OCI-LY7 (cell line): ENCODE data around the gene GPC3. TPM values are rescaled to one million over a fixed set of nuclear protein-coding genes. Genes with fewer than 3 reads are reported as not detected.

Experiments used
- BruUV-seq: library from RNA; stranded (reverse); fragments of 400-500 nt; replicated peaks from 2 replicates; lab custom pipeline; 2021; lab: Mats Ljungman, UMichigan
- CTCF ChIA-PET: fragments of 300-600 bp; sonication (Branson Sonifier 250); formaldehyde crosslinking; loops from one replicate; lab custom pipeline; 2022; ENCODE audit warnings: antibody characterized with exemption; ENCODE audit not compliant: unreplicated experiment; lab: Charles Lee
- POLR2A ChIA-PET: fragments of 300-600 bp; sonication (Branson Sonifier 250); formaldehyde crosslinking; loops from one replicate; lab custom pipeline; 2022; ENCODE audit warnings: antibody characterized with exemption; lab: Charles Lee
- DNase-seq: peaks from one replicate; pipeline ENCODE4 v3.0.0-alpha.2; 2015; ENCODE audit warnings: low spot score
- H2AFZ ChIP-seq: fragments of 200-600 bp; sonication (generic), shearing (Covaris generic); 2 replicates; pipeline ENCODE4 v1.6.1; 2014; ENCODE audit warnings: mild to moderate bottlenecking, antibody characterized with exemption, low read length, moderate library complexity
- H3K27ac ChIP-seq: fragments of 200-600 bp; sonication (generic); 2 replicates; pipeline ENCODE4 v1.5.1; 2014; ENCODE audit warnings: mixed run types, low read depth, mild to moderate bottlenecking, moderate library complexity, low read length, inconsistent platforms; ENCODE audit not compliant: poor library complexity, severe bottlenecking
- H3K36me3 ChIP-seq: fragments of 200-600 bp; sonication (generic); 2 replicates; pipeline ENCODE4 v1.6.1; 2014; ENCODE audit warnings: mild to moderate bottlenecking, antibody characterized with exemption, low read length, moderate library complexity, mixed read lengths; ENCODE audit not compliant: insufficient read depth
- H3K4me1 ChIP-seq: fragments of 200-600 bp; sonication (generic); 2 replicates; pipeline ENCODE4 v1.5.1; 2014; ENCODE audit warnings: mild to moderate bottlenecking, low read length; ENCODE audit not compliant: insufficient read depth, poor library complexity, severe bottlenecking
- H3K4me2 ChIP-seq: fragments of 200-600 bp; sonication (generic); 2 replicates; pipeline ENCODE4 v1.6.1; 2014; ENCODE audit warnings: mild to moderate bottlenecking, low read length
- H3K4me3 ChIP-seq: fragments of 200-600 bp; sonication (generic); 2 replicates; pipeline ENCODE4 v1.5.1; 2014; ENCODE audit warnings: mild to moderate bottlenecking, low read depth, low read length; ENCODE audit not compliant: poor library complexity, severe bottlenecking
- H3K79me2 ChIP-seq: fragments of 200-600 bp; sonication (generic); 2 replicates; pipeline ENCODE4 v1.6.1; 2016; ENCODE audit warnings: low read depth, mild to moderate bottlenecking, low read length, moderate library complexity, mixed read lengths; ENCODE audit not compliant: insufficient read depth
- H3K9me2 ChIP-seq: fragments of 200-600 bp; sonication (generic); 2 replicates; pipeline ENCODE4 v1.6.1; 2016; ENCODE audit warnings: mild to moderate bottlenecking, low read length, mixed read lengths; ENCODE audit not compliant: insufficient read depth
- H3K9me3 ChIP-seq: fragments of 200-600 bp; sonication (generic); 2 replicates; pipeline ENCODE4 v1.6.1; 2014; ENCODE audit warnings: mild to moderate bottlenecking, mixed run types, low read length, mixed read lengths
- H4K20me1 ChIP-seq: fragments of 200-600 bp; sonication (generic); 2 replicates; pipeline ENCODE4 v1.6.1; 2014; ENCODE audit warnings: mild to moderate bottlenecking, antibody characterized with exemption, low read length, moderate library complexity, mixed read lengths; ENCODE audit not compliant: insufficient read depth
- EZH2phosphoT487 ChIP-seq: fragments of 200-600 bp; sonication (generic); IDR thresholded peaks from 2 replicates; pipeline ENCODE4 v1.6.1; 2018; ENCODE audit warnings: low read depth, borderline replicate concordance, mild to moderate bottlenecking, mixed run types, antibody characterized with exemption, low read length, moderate library complexity, mixed read lengths
- intact Hi-C: fragments of 100-400 bp; cut with micrococcal nuclease; formaldehyde crosslinking; loops from one replicate; pipeline ENCODE4 v1.10.0; 2022; ENCODE audit not compliant: unreplicated experiment
- total RNA-seq, 2 experiments: library from RNA; depleted of rRNA in 1 of 2; stranded (reverse); fragments of >200 nt in 1 of 2; shearing (Covaris generic) in 1 of 2; gene quantifications; 2 replicates each; pipeline ENCODE4 v1.2.3, GENCODE V29; 2014 to 2022
- TF ChIP-seq, protein P1 (sequence below): fragments of 200-600 bp; sonication (generic); conservative IDR thresholded peaks from 2 replicates; pipeline ENCODE4 v1.5.1; 2014; ENCODE audit warnings: mild to moderate bottlenecking, antibody characterized with exemption, low read length, moderate library complexity, mixed read lengths

GPC3 gene
- total RNA-seq, 2 experiments from 2014 or later: not detected

DNA sequence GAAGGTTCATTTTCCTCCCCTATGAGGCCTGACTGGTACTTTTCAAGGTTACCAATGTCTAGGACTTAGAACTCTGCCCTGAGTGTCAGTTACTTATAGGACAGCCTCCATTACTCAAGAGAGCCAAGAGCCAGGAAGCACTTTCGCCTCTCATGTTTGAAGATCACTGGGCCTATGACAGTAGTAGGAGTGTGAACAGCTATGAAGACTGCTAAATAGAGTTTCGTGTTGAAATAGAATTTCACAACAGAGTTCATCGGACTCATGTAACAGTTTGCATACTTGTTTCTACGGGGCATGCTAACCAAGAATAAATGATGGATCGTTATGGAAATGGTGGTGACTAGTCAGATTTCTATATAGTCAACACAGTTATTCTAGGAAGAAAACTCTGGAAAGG is 472.3 kb downstream of the GPC3 start:
- no peaks in the 10 kb centered on the region for H4K20me1 ChIP-seq
- no peaks in the 10 kb centered on the region for H3K79me2 ChIP-seq
- H2AFZ ChIP-seq: no peak overlapping the region
- no peak overlapping the region for H3K4me3 ChIP-seq
- DNase-seq: no peak
- intact Hi-C loops: no loop called here
- H3K9me3 ChIP-seq: no peaks in the 10 kb centered on the region
- H3K4me1 ChIP-seq: no peaks in the 10 kb centered on the region
- H3K4me2 ChIP-seq: no peak overlapping the region
- POLR2A ChIA-PET: no interaction called here
- H3K36me3 ChIP-seq: no peaks in the 10 kb centered on the region
- no peaks in the 10 kb centered on the region for H3K9me2 ChIP-seq
- CTCF ChIA-PET: no interaction called here
- H3K27ac ChIP-seq: no peak overlapping the region
- BruUV-seq: no TSS peak
- TF ChIP-seq, protein P1, sequence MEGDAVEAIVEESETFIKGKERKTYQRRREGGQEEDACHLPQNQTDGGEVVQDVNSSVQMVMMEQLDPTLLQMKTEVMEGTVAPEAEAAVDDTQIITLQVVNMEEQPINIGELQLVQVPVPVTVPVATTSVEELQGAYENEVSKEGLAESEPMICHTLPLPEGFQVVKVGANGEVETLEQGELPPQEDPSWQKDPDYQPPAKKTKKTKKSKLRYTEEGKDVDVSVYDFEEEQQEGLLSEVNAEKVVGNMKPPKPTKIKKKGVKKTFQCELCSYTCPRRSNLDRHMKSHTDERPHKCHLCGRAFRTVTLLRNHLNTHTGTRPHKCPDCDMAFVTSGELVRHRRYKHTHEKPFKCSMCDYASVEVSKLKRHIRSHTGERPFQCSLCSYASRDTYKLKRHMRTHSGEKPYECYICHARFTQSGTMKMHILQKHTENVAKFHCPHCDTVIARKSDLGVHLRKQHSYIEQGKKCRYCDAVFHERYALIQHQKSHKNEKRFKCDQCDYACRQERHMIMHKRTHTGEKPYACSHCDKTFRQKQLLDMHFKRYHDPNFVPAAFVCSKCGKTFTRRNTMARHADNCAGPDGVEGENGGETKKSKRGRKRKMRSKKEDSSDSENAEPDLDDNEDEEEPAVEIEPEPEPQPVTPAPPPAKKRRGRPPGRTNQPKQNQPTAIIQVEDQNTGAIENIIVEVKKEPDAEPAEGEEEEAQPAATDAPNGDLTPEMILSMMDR: no peak
- no peak for TF ChIP-seq EZH2phosphoT487

DNA sequence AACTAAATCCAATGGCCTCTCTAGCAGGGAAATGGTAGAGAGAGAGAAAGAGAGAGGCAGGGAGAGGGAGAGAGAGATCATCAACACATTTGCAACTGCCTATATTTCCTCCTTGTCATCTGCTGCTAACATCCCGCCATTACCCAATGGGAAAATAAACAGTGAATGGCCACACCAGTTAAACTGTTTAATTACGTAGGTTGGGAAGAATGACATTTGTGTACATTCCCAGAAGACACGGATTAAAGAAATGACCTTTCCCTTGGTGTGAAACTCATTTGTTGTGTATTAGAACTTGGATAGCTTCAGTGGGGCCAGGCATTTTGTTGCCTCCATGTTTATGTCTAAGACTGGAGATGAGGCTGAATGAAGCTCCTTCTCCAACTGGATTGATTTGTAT is 474.4 kb downstream of the GPC3 start:
- ChIA-PET POLR2A (no interaction called here), CTCF (no interaction called here)
- Histone ChIP-seq H3K4me3 (no peak overlapping the region), H3K4me2 (no peak overlapping the region), H3K4me1 (no peaks in the 10 kb centered on the region), H3K79me2 (no peaks in the 10 kb centered on the region), H3K9me2 (no peaks in the 10 kb centered on the region), H2AFZ (no peak overlapping the region), H3K9me3 (no peaks in the 10 kb centered on the region), H3K36me3 (no peaks in the 10 kb centered on the region), H4K20me1 (no peaks in the 10 kb centered on the region), H3K27ac (no peak overlapping the region)
- no peak for TF ChIP-seq EZH2phosphoT487
- no peak for DNase-seq
- no TSS peak for BruUV-seq
- intact Hi-C loops: no loop called here

DNA sequence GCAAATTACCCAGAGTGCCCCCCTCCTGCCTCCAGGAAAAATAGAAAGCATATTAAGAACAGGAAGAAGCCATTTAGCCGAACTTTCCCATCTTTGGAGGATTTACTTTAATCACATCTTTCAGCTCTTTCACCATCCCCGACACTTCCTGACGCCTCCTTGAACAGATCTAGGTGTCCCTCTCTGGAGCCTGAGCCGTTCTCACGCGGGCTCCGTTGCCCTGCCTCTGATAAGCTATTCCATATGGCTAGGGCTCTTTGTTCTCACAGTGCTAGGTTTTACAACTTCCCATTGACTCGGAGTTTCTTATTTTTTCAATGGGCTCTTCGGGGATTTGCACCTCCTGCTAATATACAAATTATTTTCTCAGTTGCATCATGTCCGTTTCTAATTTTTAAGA is 488.0 kb downstream of the GPC3 start:
- no peaks in the 10 kb centered on the region for H3K9me2 ChIP-seq
- TF ChIP-seq EZH2phosphoT487: no peak
- TF ChIP-seq, protein P1: no peak
- H3K4me2 ChIP-seq: no peak overlapping the region
- no peak overlapping the region for H3K27ac ChIP-seq
- H3K36me3 ChIP-seq: no peaks in the 10 kb centered on the region
- no TSS peak for BruUV-seq
- H3K4me3 ChIP-seq: no peak overlapping the region
- intact Hi-C loops: no loop called here
- H3K79me2 ChIP-seq: no peaks in the 10 kb centered on the region
- H3K4me1 ChIP-seq: no peaks in the 10 kb centered on the region
- no peaks in the 10 kb centered on the region for H4K20me1 ChIP-seq
- no peak for DNase-seq
- no peaks in the 10 kb centered on the region for H3K9me3 ChIP-seq
- no peak overlapping the region for H2AFZ ChIP-seq
- ChIA-PET POLR2A (no interaction called here), CTCF (no interaction called here)
